Lung (tissue), 12 donors: ENCODE results near the gene MYH10. TPM values are rescaled to one million over a fixed set of nuclear protein-coding genes. Genes with fewer than 3 reads are reported as not detected.
A peak's percentile ranks its signal among the peaks of the same experiment; 100 is the strongest.

Source experiments
- ATAC-seq: fragments of 200-7000 bp; cut with Tn5 transposase; one replicate; pipeline ENCODE4 v1.9.1; 2020; ENCODE audit warnings: moderate number of reproducible peaks; ENCODE audit not compliant: insufficient read depth, low FRiP score
- DNase-seq, 3 donors: peaks; one replicate each; pipeline ENCODE4 v3.0.0-alpha.2; 2013 to 2017
- H3K27ac ChIP-seq, 2 donors: one replicate each; pipeline ENCODE4 v1.5.1; 2013; ENCODE audit warnings: mild to moderate bottlenecking in 2 of 2, moderate library complexity in 2 of 2, control low read depth in 1 of 2, inconsistent platforms in 1 of 2, low read depth in 1 of 2, low read length in 1 of 2
- H3K27me3 ChIP-seq, 3 donors: one replicate each; pipeline ENCODE4 v1.5.1; 2013; ENCODE audit warnings: low read length in 2 of 3; ENCODE audit not compliant: control insufficient read depth in 3 of 3, insufficient read depth in 3 of 3
- H3K36me3 ChIP-seq, 4 donors: one replicate each; pipeline ENCODE4 v1.5.1; 2013; ENCODE audit warnings: low read length in 4 of 4, mild to moderate bottlenecking in 1 of 4, moderate library complexity in 1 of 4; ENCODE audit not compliant: control insufficient read depth in 4 of 4, insufficient read depth in 4 of 4
- H3K4me1 ChIP-seq, 5 donors: one replicate each; pipeline ENCODE4 v1.5.1; 2013; ENCODE audit warnings: low read length in 5 of 5, mild to moderate bottlenecking in 2 of 5, moderate library complexity in 1 of 5; ENCODE audit not compliant: control insufficient read depth in 5 of 5, insufficient read depth in 5 of 5
- H3K4me3 ChIP-seq: one replicate; pipeline ENCODE4 v1.5.1; 2013; ENCODE audit warnings: mild to moderate bottlenecking, control low read depth, moderate library complexity
- H3K9ac ChIP-seq, 2 donors: one replicate each; pipeline ENCODE4 v1.5.1; 2013; ENCODE audit warnings: low read length in 2 of 2, control low read depth in 1 of 2; ENCODE audit not compliant: insufficient read depth in 1 of 2
- H3K9me3 ChIP-seq, 4 donors: one replicate each; pipeline ENCODE4 v1.5.1; 2013; ENCODE audit warnings: low read length in 3 of 4, mild to moderate bottlenecking in 1 of 4, moderate library complexity in 1 of 4; ENCODE audit not compliant: control insufficient read depth in 4 of 4, insufficient read depth in 3 of 4
- WGBS, 2 donors: extraction: QIAGEN DNeasy Blood & Tissue Kit; methylation state at CpG; one replicate each; pipeline ENCODE4 v1.1.7; 2013; 5-methylcytosine and 5-hydroxymethylcytosine counted together
- polyA plus RNA-seq, 2 donors: library from polyadenylated mRNA; stranded (reverse); fragments of 200-250 nt; gene quantifications; one replicate each; pipeline ENCODE4 v1.2.1, GENCODE V29; 2013
- total RNA-seq, 2 donors: library from RNA; depleted of rRNA in 1 of 2; stranded (reverse); fragments of >200 nt in 1 of 2; gene quantifications; one replicate each; pipeline ENCODE4 v1.2.1, GENCODE V29; 2014 to 2021
- TF ChIP-seq, protein P1 (sequence below): IDR thresholded peaks from 2 replicates; pipeline ENCODE4 v1.5.1; 2012; ENCODE audit warnings: mild to moderate bottlenecking; ENCODE audit errors: control extremely low read depth, extremely low read depth
- donor health status: control.
- donor health status: control.
- donor health status: Bipolar disorder and iron deficiency.
- donor health status: healthy.
- donor health status: DM: yes; HTN: yes; CAD: no.

Gene MYH10
- total and polyA plus RNA-seq, 4 donors: 9.6 to 194 (median 44.7) TPM

DNA sequence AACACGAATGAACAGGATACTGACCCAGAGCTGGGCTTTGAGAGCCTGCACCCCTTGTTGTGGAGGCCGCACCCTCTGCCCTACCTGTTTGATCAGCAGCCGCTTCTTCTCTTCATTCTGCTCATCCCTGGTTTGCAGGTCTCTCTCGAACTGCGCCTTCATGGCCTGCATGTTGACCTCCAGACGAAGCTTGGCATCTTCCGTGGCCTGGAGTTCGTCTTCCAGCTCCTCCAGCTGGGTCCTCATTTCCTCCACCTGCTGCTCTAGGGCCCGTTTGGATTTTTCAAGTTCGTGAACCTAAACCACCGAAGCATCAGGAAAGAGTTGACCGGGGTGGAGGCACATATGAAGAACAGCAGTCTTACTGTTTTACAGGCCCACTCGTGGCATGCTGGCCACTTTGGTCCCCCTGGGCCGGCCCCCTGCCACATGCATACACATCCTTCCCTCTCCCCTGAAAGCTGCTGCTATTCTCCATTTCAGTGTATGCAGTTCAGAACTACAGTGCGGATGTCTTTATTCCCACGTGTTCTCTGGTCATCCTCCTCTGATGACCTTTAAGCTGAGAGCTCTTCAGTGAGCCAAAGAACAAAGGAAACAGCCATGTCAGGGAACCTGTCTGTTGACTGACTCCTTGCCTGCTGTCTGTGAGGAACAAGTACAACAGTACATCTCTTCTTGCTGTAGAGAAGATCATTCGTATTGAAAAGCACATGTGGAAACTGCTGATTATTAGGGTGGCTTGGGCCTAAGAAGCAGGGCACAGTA, 140.1 kb downstream of the MYH10 start:
- H3K36me3 ChIP-seq: peaks cover 25 to 69% (median 46%) of the 10 kb centered on the region in 4 donors
- no peaks in the 10 kb centered on the region for H3K4me1 ChIP-seq
- H3K9me3 ChIP-seq: peaks cover 0 to 2% (median 0%) of the 10 kb centered on the region in 4 donors
- H3K27ac ChIP-seq: no peak overlapping the region
- H3K9ac ChIP-seq: no peak overlapping the region
- ATAC-seq: no peak
- TF ChIP-seq, protein P1, sequence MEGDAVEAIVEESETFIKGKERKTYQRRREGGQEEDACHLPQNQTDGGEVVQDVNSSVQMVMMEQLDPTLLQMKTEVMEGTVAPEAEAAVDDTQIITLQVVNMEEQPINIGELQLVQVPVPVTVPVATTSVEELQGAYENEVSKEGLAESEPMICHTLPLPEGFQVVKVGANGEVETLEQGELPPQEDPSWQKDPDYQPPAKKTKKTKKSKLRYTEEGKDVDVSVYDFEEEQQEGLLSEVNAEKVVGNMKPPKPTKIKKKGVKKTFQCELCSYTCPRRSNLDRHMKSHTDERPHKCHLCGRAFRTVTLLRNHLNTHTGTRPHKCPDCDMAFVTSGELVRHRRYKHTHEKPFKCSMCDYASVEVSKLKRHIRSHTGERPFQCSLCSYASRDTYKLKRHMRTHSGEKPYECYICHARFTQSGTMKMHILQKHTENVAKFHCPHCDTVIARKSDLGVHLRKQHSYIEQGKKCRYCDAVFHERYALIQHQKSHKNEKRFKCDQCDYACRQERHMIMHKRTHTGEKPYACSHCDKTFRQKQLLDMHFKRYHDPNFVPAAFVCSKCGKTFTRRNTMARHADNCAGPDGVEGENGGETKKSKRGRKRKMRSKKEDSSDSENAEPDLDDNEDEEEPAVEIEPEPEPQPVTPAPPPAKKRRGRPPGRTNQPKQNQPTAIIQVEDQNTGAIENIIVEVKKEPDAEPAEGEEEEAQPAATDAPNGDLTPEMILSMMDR: no peak
- H3K27me3 ChIP-seq: no peaks in the 10 kb centered on the region
- WGBS, 2 donors: 89 to 90% methylated on average over 17 of the region's 17 CpGs
- no peak for DNase-seq
- no peak overlapping the region for H3K4me3 ChIP-seq

DNA sequence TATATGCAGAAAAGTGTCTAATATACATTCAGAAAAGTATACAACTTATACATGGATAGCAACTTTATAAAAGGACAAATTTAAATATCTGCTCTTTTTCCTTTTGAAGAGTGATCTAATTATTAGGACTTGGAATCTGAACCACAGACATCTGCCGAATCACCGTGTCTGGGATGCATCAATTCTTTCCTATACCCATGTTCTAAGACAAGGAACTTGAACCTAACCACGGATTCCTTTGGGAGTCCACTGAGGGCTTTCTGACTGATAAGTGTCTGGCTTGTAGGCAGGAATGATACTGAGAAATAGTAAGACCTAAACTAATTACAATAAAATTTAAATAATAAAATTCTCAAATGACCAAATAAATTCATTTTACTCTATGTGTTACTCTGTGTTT, 140.7 kb downstream of the MYH10 start:
- peaks cover 25 to 71% (median 44%) of the 10 kb centered on the region in 4 donors for H3K36me3 ChIP-seq

GRCh38 chr17:8488901-8489300, 141.6 kb downstream of the MYH10 start:
- no peak for DNase-seq
- TF ChIP-seq, protein P1: no peak
- Histone ChIP-seq H3K36me3 (peaks cover 23 to 73% (median 42%) of the 10 kb centered on the region in 4 donors), H3K27ac (peak overlapping the region in 1 of 2 donors; percentile 15), H3K9me3 (peaks cover 0 to 2% (median under 1%) of the 10 kb centered on the region in 4 donors), H3K9ac (no peak overlapping the region), H3K27me3 (no peaks in the 10 kb centered on the region), H3K4me1 (no peaks in the 10 kb centered on the region), H3K4me3 (no peak overlapping the region)
- 77 to 91% methylated on average over 4 of the region's 4 CpGs for WGBS, 2 donors
- peak; percentile 69 for ATAC-seq

More for the DNA sequence above, 140.7 kb downstream of the MYH10 start:
- H3K9me3 ChIP-seq: peaks cover 0 to 2% (median 0%) of the 10 kb centered on the region in 4 donors
- no peak overlapping the region for H3K27ac ChIP-seq
- no peaks in the 10 kb centered on the region for H3K4me1 ChIP-seq
- 92 to 97% methylated on average over 3 of the region's 3 CpGs for WGBS, 2 donors
- no peaks in the 10 kb centered on the region for H3K27me3 ChIP-seq
- no peak for ATAC-seq
- no peak overlapping the region for H3K4me3 ChIP-seq
- H3K9ac ChIP-seq: no peak overlapping the region
- DNase-seq: no peak
- TF ChIP-seq, protein P1: no peak
